Measurements from ENCODE around the gene LRR1.
A peak's percentile ranks its signal among the peaks of the same experiment; 100 is the strongest.

The LRR1 gene

GRCh38 chr14:49585803-49586672, 12.7 kb upstream of the LRR1 start, which contains the start of gene RPS29:
RPS29 (minus strand) TSS chr14:49586380; CDS start chr14:49586346, 34 bp downstream.
- Histone ChIP-seq H3K36me3 (ENCODE audit: control insufficient read depth in 2 of 2, insufficient read depth in 2 of 2, low read length in 2 of 2) (peaks cover 11 to 21% of the 10 kb centered on the region in 2 donors), H3K27ac (ENCODE audit: low read depth in 2 of 2, low read length in 2 of 2) (peak within 1 kb of the TSS; percentile 96 to 97), H3K4me1 (ENCODE audit: control insufficient read depth in 2 of 2, insufficient read depth in 2 of 2, low read length in 2 of 2) (peaks cover 13 to 15% of the 10 kb centered on the region in 2 donors)

GRCh38 chr14:49586673-49587460, 11.9 kb upstream of the LRR1 start:
- Histone ChIP-seq H3K4me3 (ENCODE audit: low read length in 2 of 2) (peak overlapping the region; percentile 94), H3K27me3 (ENCODE audit: control insufficient read depth in 2 of 2, insufficient read depth in 2 of 2, low read length in 2 of 2) (no peaks in the 10 kb centered on the region), H3K4me1 (ENCODE audit: control insufficient read depth in 2 of 2, insufficient read depth in 2 of 2, low read length in 2 of 2) (peaks cover 13 to 15% of the 10 kb centered on the region in 2 donors), H3K27ac (ENCODE audit: low read depth in 2 of 2, low read length in 2 of 2) (peak overlapping the region; percentile 96 to 97), H3K9me3 (ENCODE audit: control insufficient read depth in 2 of 2, low read length in 2 of 2) (no peaks in the 10 kb centered on the region), H3K9ac (ENCODE audit: low read depth in 1 of 2, low read length in 2 of 2) (peak overlapping the region in 1 of 2 donors; percentile 96), H3K36me3 (ENCODE audit: control insufficient read depth in 2 of 2, insufficient read depth in 2 of 2, low read length in 2 of 2) (peaks cover 11 to 21% of the 10 kb centered on the region in 2 donors)

More at GRCh38 chr14:49585803-49586672, 12.7 kb upstream of the LRR1 start, which contains the start of gene RPS29:
- Histone ChIP-seq H3K4me3 (ENCODE audit: low read length in 2 of 2) (peak within 1 kb of the TSS; percentile 94), H3K9me3 (ENCODE audit: control insufficient read depth in 2 of 2, low read length in 2 of 2) (no peaks in the 10 kb centered on the region), H3K27me3 (ENCODE audit: control insufficient read depth in 2 of 2, insufficient read depth in 2 of 2, low read length in 2 of 2) (no peaks in the 10 kb centered on the region), H3K9ac (ENCODE audit: low read depth in 1 of 2, low read length in 2 of 2) (peak within 1 kb of the TSS; percentile 96 to 100)

GRCh38 chr14:49589387-49589786, 9.4 kb upstream of the LRR1 start:
- Histone ChIP-seq H3K36me3 (ENCODE audit: control insufficient read depth in 2 of 2, insufficient read depth in 2 of 2, low read length in 2 of 2) (peaks cover 0 to 3% of the 10 kb centered on the region in 2 donors), H3K27me3 (ENCODE audit: control insufficient read depth in 2 of 2, insufficient read depth in 2 of 2, low read length in 2 of 2) (no peaks in the 10 kb centered on the region), H3K9ac (ENCODE audit: low read depth in 1 of 2, low read length in 2 of 2) (no peak overlapping the region), H3K9me3 (ENCODE audit: control insufficient read depth in 2 of 2, low read length in 2 of 2) (no peaks in the 10 kb centered on the region), H3K4me1 (ENCODE audit: control insufficient read depth in 2 of 2, insufficient read depth in 2 of 2, low read length in 2 of 2) (peaks cover 7 to 10% of the 10 kb centered on the region in 2 donors), H3K4me3 (ENCODE audit: low read length in 2 of 2) (no peak overlapping the region), H3K27ac (ENCODE audit: low read depth in 2 of 2, low read length in 2 of 2) (no peak overlapping the region)

GRCh38 chr14:49593016-49593415, 5.7 kb upstream of the LRR1 start:
- H3K9me3 ChIP-seq (ENCODE audit: control insufficient read depth in 2 of 2, low read length in 2 of 2), result no peaks in the 10 kb centered on the region
- no peak overlapping the region for H3K4me3 ChIP-seq (ENCODE audit: low read length in 2 of 2)
- H3K9ac ChIP-seq (ENCODE audit: low read depth in 1 of 2, low read length in 2 of 2), result no peak overlapping the region
- peaks cover 4 to 14% of the 10 kb centered on the region in 2 donors for H3K4me1 ChIP-seq (ENCODE audit: control insufficient read depth in 2 of 2, insufficient read depth in 2 of 2, low read length in 2 of 2)
- H3K27ac ChIP-seq (ENCODE audit: low read depth in 2 of 2, low read length in 2 of 2), result no peak overlapping the region
- no peaks in the 10 kb centered on the region for H3K27me3 ChIP-seq (ENCODE audit: control insufficient read depth in 2 of 2, insufficient read depth in 2 of 2, low read length in 2 of 2)
- H3K36me3 ChIP-seq (ENCODE audit: control insufficient read depth in 2 of 2, insufficient read depth in 2 of 2, low read length in 2 of 2), result no peaks in the 10 kb centered on the region

- Histone ChIP-seq H3K4me1 (ENCODE audit: control insufficient read depth in 2 of 2, insufficient read depth in 2 of 2, low read length in 2 of 2) (peaks cover 4 to 14% of the 10 kb centered on the region in 2 donors), H3K4me3 (ENCODE audit: low read length in 2 of 2) (peak overlapping the region; percentile 34 to 51), H3K27me3 (ENCODE audit: control insufficient read depth in 2 of 2, insufficient read depth in 2 of 2, low read length in 2 of 2) (no peaks in the 10 kb centered on the region), H3K36me3 (ENCODE audit: control insufficient read depth in 2 of 2, insufficient read depth in 2 of 2, low read length in 2 of 2) (no peaks in the 10 kb centered on the region), H3K9me3 (ENCODE audit: control insufficient read depth in 2 of 2, low read length in 2 of 2) (no peaks in the 10 kb centered on the region), H3K27ac (ENCODE audit: low read depth in 2 of 2, low read length in 2 of 2) (peak overlapping the region; percentile 91 to 98), H3K9ac (ENCODE audit: low read depth in 1 of 2, low read length in 2 of 2) (peak overlapping the region in 1 of 2 donors; percentile 50)
Observed at GRCh38 chr14:49594347-49595091, 4.2 kb upstream of the LRR1 start.

- no peaks in the 10 kb centered on the region for H3K27me3 ChIP-seq (ENCODE audit: control insufficient read depth in 2 of 2, insufficient read depth in 2 of 2, low read length in 2 of 2)
- H3K4me1 ChIP-seq (ENCODE audit: control insufficient read depth in 2 of 2, insufficient read depth in 2 of 2, low read length in 2 of 2), result peaks cover 4 to 14% of the 10 kb centered on the region in 2 donors
- H3K36me3 ChIP-seq (ENCODE audit: control insufficient read depth in 2 of 2, insufficient read depth in 2 of 2, low read length in 2 of 2), result peaks cover 2% of the 10 kb centered on the region in 2 donors
- peak overlapping the region; percentile 99 for H3K9ac ChIP-seq (ENCODE audit: low read depth in 1 of 2, low read length in 2 of 2)
- H3K27ac ChIP-seq (ENCODE audit: low read depth in 2 of 2, low read length in 2 of 2), result peak overlapping the region; percentile 98 to 99
- peak overlapping the region; percentile 97 to 99 for H3K4me3 ChIP-seq (ENCODE audit: low read length in 2 of 2)
- H3K9me3 ChIP-seq (ENCODE audit: control insufficient read depth in 2 of 2, low read length in 2 of 2), result no peaks in the 10 kb centered on the region
Observed at GRCh38 chr14:49598189-49598484, 603 bp upstream of the LRR1 start.

GRCh38 chr14:49607583-49607982, 8.8 kb downstream of the LRR1 start:
- peaks cover 9 to 15% of the 10 kb centered on the region in 2 donors for H3K36me3 ChIP-seq (ENCODE audit: control insufficient read depth in 2 of 2, insufficient read depth in 2 of 2, low read length in 2 of 2)
- no peak overlapping the region for H3K9ac ChIP-seq (ENCODE audit: low read depth in 1 of 2, low read length in 2 of 2)
- no peaks in the 10 kb centered on the region for H3K4me1 ChIP-seq (ENCODE audit: control insufficient read depth in 2 of 2, insufficient read depth in 2 of 2, low read length in 2 of 2)
- no peak overlapping the region for H3K27ac ChIP-seq (ENCODE audit: low read depth in 2 of 2, low read length in 2 of 2)
- H3K4me3 ChIP-seq (ENCODE audit: low read length in 2 of 2), result no peak overlapping the region
- no peaks in the 10 kb centered on the region for H3K27me3 ChIP-seq (ENCODE audit: control insufficient read depth in 2 of 2, insufficient read depth in 2 of 2, low read length in 2 of 2)
- H3K9me3 ChIP-seq (ENCODE audit: control insufficient read depth in 2 of 2, low read length in 2 of 2), result no peaks in the 10 kb centered on the region

GRCh38 chr14:49612251-49612650, 13.5 kb downstream of the LRR1 start:
- Histone ChIP-seq H3K4me1 (ENCODE audit: control insufficient read depth in 2 of 2, insufficient read depth in 2 of 2, low read length in 2 of 2) (no peaks in the 10 kb centered on the region), H3K4me3 (ENCODE audit: low read length in 2 of 2) (no peak overlapping the region), H3K36me3 (ENCODE audit: control insufficient read depth in 2 of 2, insufficient read depth in 2 of 2, low read length in 2 of 2) (peaks cover 9 to 13% of the 10 kb centered on the region in 2 donors), H3K9ac (ENCODE audit: low read depth in 1 of 2, low read length in 2 of 2) (no peak overlapping the region), H3K27me3 (ENCODE audit: control insufficient read depth in 2 of 2, insufficient read depth in 2 of 2, low read length in 2 of 2) (no peaks in the 10 kb centered on the region), H3K27ac (ENCODE audit: low read depth in 2 of 2, low read length in 2 of 2) (no peak overlapping the region), H3K9me3 (ENCODE audit: control insufficient read depth in 2 of 2, low read length in 2 of 2) (no peaks in the 10 kb centered on the region)

- no peak overlapping the region for H3K9ac ChIP-seq (ENCODE audit: low read depth in 1 of 2, low read length in 2 of 2)
- H3K9me3 ChIP-seq (ENCODE audit: control insufficient read depth in 2 of 2, low read length in 2 of 2), result no peaks in the 10 kb centered on the region
- no peak overlapping the region for H3K4me3 ChIP-seq (ENCODE audit: low read length in 2 of 2)
- no peaks in the 10 kb centered on the region for H3K4me1 ChIP-seq (ENCODE audit: control insufficient read depth in 2 of 2, insufficient read depth in 2 of 2, low read length in 2 of 2)
- H3K27me3 ChIP-seq (ENCODE audit: control insufficient read depth in 2 of 2, insufficient read depth in 2 of 2, low read length in 2 of 2), result no peaks in the 10 kb centered on the region
- no peak overlapping the region for H3K27ac ChIP-seq (ENCODE audit: low read depth in 2 of 2, low read length in 2 of 2)
- peaks cover 9 to 11% of the 10 kb centered on the region in 2 donors for H3K36me3 ChIP-seq (ENCODE audit: control insufficient read depth in 2 of 2, insufficient read depth in 2 of 2, low read length in 2 of 2)
Observed at GRCh38 chr14:49612671-49613070, 13.9 kb downstream of the LRR1 start.

All from mucosa of rectum (tissue), 2 donors.